Measurements from ENCODE around the gene FAM168A.

- no peak for TF ChIP-seq CTCF (IDR thresholded peaks at IDR 0.05)
- TF ChIP-seq POLR2A (IDR thresholded peaks at IDR 0.05), result no peak
These were observed 131.3 kb downstream of the FAM168A start for GRCh38 chr11:73466643-73467042.
